Endothelial cell of umbilical vein (primary cell): ENCODE measurements around the gene ZNF141.

Source experiments
- EZH2 ChIP-seq: IDR thresholded peaks from 2 replicates; pipeline ENCODE4 v1.6.1; 2012; ENCODE audit warnings: borderline replicate concordance, low read depth, mild to moderate bottlenecking, moderate library complexity, low read length, inconsistent platforms; ENCODE audit not compliant: severe bottlenecking
- FOS ChIP-seq: IDR thresholded peaks from 2 replicates; pipeline ENCODE4 v1.6.1; 2011; ENCODE audit warnings: mild to moderate bottlenecking, low read length, moderate library complexity, borderline replicate concordance; ENCODE audit not compliant: insufficient read depth
- JUN ChIP-seq: IDR thresholded peaks from 2 replicates; pipeline ENCODE4 v1.6.1; 2011; ENCODE audit warnings: borderline replicate concordance, low read depth; ENCODE audit not compliant: insufficient read length, insufficient read depth
- MYC ChIP-seq: IDR thresholded peaks from one replicate; pipeline ENCODE4 v1.6.1; 2011; ENCODE audit warnings: mild to moderate bottlenecking, low read depth, low read length
- POLR2A ChIP-seq: IDR thresholded peaks from 2 replicates; pipeline ENCODE4 v1.6.1; 2012; ENCODE audit warnings: low read depth, mild to moderate bottlenecking, control low read depth, low read length
- POLR2AphosphoS5 ChIP-seq: IDR thresholded peaks from 2 replicates; pipeline ENCODE4 v1.6.1; 2012; ENCODE audit warnings: low read depth, mild to moderate bottlenecking, control low read depth, low read length, moderate library complexity; ENCODE audit not compliant: insufficient read depth
- TF ChIP-seq, protein P1 (sequence below), 2 donors: IDR thresholded peaks; 1 replicate in 1 of 2; 2 replicates in 1 of 2; pipeline ENCODE4 v1.5.1; 2011; ENCODE audit warnings: low read length in 2 of 2, mild to moderate bottlenecking in 2 of 2, moderate library complexity in 2 of 2, control low read depth in 1 of 2, inconsistent platforms in 1 of 2, low read depth in 1 of 2; ENCODE audit not compliant: insufficient read depth in 1 of 2; ENCODE audit errors: extremely low read depth in 1 of 2
- TF ChIP-seq, protein P2 (sequence below): IDR thresholded peaks from 2 replicates; pipeline ENCODE4 v1.6.1; 2011; ENCODE audit not compliant: insufficient read depth, insufficient read length

DNA sequence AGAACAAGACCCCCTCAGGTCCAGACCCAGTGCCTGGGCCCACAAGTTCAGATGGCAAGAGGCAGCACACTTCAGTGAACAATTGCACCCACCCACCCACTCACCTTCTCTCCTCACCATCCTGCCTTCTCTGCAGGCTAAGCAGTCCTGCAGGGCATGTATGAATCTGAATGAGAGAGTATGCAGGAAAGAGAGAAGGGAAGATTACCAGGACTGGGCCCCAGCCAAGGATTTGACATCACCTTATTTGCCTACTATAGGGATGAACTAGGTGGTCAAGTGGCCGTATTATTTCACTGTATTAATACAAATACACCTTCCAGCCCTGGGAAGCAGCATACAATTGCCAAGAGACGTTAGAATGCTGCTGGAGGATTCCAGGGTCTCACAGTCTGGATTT, 2.1 kb upstream of the ZNF141 start:
- TF ChIP-seq JUN (no peak), POLR2A (no peak), POLR2AphosphoS5 (no peak), MYC (no peak), EZH2 (no peak), FOS (no peak)
- TF ChIP-seq, protein P1, sequence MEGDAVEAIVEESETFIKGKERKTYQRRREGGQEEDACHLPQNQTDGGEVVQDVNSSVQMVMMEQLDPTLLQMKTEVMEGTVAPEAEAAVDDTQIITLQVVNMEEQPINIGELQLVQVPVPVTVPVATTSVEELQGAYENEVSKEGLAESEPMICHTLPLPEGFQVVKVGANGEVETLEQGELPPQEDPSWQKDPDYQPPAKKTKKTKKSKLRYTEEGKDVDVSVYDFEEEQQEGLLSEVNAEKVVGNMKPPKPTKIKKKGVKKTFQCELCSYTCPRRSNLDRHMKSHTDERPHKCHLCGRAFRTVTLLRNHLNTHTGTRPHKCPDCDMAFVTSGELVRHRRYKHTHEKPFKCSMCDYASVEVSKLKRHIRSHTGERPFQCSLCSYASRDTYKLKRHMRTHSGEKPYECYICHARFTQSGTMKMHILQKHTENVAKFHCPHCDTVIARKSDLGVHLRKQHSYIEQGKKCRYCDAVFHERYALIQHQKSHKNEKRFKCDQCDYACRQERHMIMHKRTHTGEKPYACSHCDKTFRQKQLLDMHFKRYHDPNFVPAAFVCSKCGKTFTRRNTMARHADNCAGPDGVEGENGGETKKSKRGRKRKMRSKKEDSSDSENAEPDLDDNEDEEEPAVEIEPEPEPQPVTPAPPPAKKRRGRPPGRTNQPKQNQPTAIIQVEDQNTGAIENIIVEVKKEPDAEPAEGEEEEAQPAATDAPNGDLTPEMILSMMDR (IDR thresholded peaks at IDR 0.05; ENCODE audit: extremely low read depth in 1 of 2, insufficient read depth in 1 of 2, low read depth in 1 of 2, low read length in 2 of 2) = no peak
- TF ChIP-seq, protein P2, sequence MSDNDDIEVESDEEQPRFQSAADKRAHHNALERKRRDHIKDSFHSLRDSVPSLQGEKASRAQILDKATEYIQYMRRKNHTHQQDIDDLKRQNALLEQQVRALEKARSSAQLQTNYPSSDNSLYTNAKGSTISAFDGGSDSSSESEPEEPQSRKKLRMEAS = no peak
